Esophagus (tissue), 2 donors: ENCODE data around the gene GNG10. TPM values are rescaled to one million over a fixed set of nuclear protein-coding genes. Genes with fewer than 3 reads are reported as not detected.

Source experiments
- H3K27ac ChIP-seq, 2 donors: one replicate each; pipeline ENCODE4 v1.5.1; 2013; ENCODE audit warnings: low read depth in 2 of 2, mild to moderate bottlenecking in 2 of 2, inconsistent platforms in 1 of 2, low read length in 1 of 2, moderate library complexity in 1 of 2
- H3K27me3 ChIP-seq, 2 donors: one replicate each; pipeline ENCODE4 v1.6.1; 2013; ENCODE audit warnings: low read length in 2 of 2, control low read depth in 1 of 2, mild to moderate bottlenecking in 1 of 2; ENCODE audit not compliant: insufficient read depth in 2 of 2, control insufficient read depth in 1 of 2
- H3K36me3 ChIP-seq, 2 donors: one replicate each; pipeline ENCODE4 v1.6.1; 2013; ENCODE audit warnings: low read length in 1 of 2; ENCODE audit not compliant: control insufficient read depth in 2 of 2, insufficient read depth in 2 of 2
- H3K4me1 ChIP-seq, 2 donors: one replicate each; pipeline ENCODE4 v1.6.1; 2013; ENCODE audit warnings: low read length in 1 of 2; ENCODE audit not compliant: control insufficient read depth in 2 of 2, insufficient read depth in 2 of 2
- H3K4me3 ChIP-seq, 2 donors: one replicate each; pipeline ENCODE4 v1.5.1; 2013; ENCODE audit warnings: low read length in 2 of 2, mild to moderate bottlenecking in 2 of 2, low read depth in 1 of 2, moderate library complexity in 1 of 2
- H3K9me3 ChIP-seq, 2 donors: one replicate each; pipeline ENCODE4 v1.6.1; 2013; ENCODE audit warnings: mild to moderate bottlenecking in 2 of 2, low read depth in 1 of 2, low read length in 1 of 2, moderate library complexity in 1 of 2; ENCODE audit not compliant: control insufficient read depth in 2 of 2, insufficient read depth in 1 of 2
- WGBS, 2 donors: extraction: QIAGEN DNeasy Blood & Tissue Kit; methylation state at CpG; one replicate each; pipeline ENCODE4 v1.1.7; 2013; 5-methylcytosine and 5-hydroxymethylcytosine counted together
- polyA plus RNA-seq, 2 donors: library from polyadenylated mRNA; stranded (reverse); fragments of 200-250 nt; gene quantifications; one replicate each; pipeline ENCODE4 v1.2.3, GENCODE V29; 2013
- donor health status: healthy with polysubstance abuse.
- donor health status: Bipolar disorder and iron deficiency.

The GNG10 gene
- polyA plus RNA-seq, 2 donors = 12.4 to 13.9 TPM

DNA sequence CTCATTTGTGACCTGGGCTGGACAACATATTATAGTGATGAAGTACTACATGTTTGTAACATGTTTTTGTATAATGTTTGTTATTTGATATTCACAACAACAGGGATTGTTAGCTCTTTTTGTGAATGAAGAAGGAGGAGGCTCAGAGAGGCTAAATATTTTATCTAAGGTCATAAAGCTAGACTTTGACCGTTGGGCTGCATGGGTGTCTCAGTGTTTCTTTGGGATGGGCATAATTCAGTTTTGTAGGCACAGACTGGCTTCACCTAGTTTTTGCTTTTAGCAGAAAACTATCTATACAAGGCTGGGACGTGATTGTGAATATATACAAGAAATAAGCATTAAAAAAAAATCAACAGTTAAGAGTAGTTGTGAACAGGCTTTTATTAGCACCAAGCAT lies 15.0 kb upstream of the GNG10 start:
- no peaks in the 10 kb centered on the region for H3K36me3 ChIP-seq
- H3K4me1 ChIP-seq = no peaks in the 10 kb centered on the region
- H3K4me3 ChIP-seq = no peak overlapping the region
- no peak overlapping the region for H3K27ac ChIP-seq
- H3K9me3 ChIP-seq = no peaks in the 10 kb centered on the region
- H3K27me3 ChIP-seq = no peaks in the 10 kb centered on the region
- WGBS, 2 donors = 78 to 89% methylated on average over 2 of the region's 2 CpGs

GRCh38 chr9:111648066-111648465 lies 13.3 kb upstream of the GNG10 start:
- Histone ChIP-seq H3K27ac (no peak overlapping the region), H3K4me1 (no peaks in the 10 kb centered on the region), H3K36me3 (no peaks in the 10 kb centered on the region), H3K9me3 (no peaks in the 10 kb centered on the region), H3K4me3 (no peak overlapping the region), H3K27me3 (no peaks in the 10 kb centered on the region)
- WGBS, 2 donors = 83 to 84% methylated on average over 4 of the region's 4 CpGs

GRCh38 chr9:111649016-111649415 lies 12.4 kb upstream of the GNG10 start:
- Histone ChIP-seq H3K9me3 (no peaks in the 10 kb centered on the region), H3K4me1 (no peaks in the 10 kb centered on the region), H3K4me3 (no peak overlapping the region), H3K36me3 (no peaks in the 10 kb centered on the region), H3K27ac (no peak overlapping the region), H3K27me3 (no peaks in the 10 kb centered on the region)
- 80 to 96% methylated on average over 4 of the region's 4 CpGs for WGBS, 2 donors

GRCh38 chr9:111657051-111657450 lies 4.4 kb upstream of the GNG10 start:
- 63 to 80% methylated on average over 6 of the region's 6 CpGs for WGBS, 2 donors
- Histone ChIP-seq H3K9me3 (no peaks in the 10 kb centered on the region), H3K4me1 (no peaks in the 10 kb centered on the region), H3K27ac (no peak overlapping the region), H3K4me3 (no peak overlapping the region), H3K36me3 (no peaks in the 10 kb centered on the region), H3K27me3 (no peaks in the 10 kb centered on the region)

DNA sequence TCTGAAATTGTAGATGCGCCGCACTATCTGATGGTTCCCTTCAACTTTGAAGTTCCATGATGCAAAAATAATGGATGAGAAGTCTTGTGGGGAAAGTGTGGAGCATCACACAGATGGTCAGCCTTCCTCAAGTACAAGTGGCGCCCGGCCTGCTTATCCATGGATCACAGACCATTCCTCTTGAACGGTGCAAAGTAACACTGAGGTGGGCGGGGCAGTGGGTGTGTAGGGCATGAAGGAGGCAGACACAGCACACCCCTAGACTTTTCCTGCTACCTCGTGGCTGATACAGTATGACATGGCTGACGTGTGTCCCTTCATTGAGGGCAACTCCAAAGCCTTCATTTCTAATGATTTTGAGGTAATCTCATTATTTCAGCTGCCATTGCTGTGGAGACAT lies 2.5 kb upstream of the GNG10 start:
- Histone ChIP-seq H3K9me3 (no peaks in the 10 kb centered on the region), H3K36me3 (no peaks in the 10 kb centered on the region), H3K27me3 (no peaks in the 10 kb centered on the region), H3K4me3 (no peak overlapping the region), H3K4me1 (peaks cover 0 to 6% of the 10 kb centered on the region in 2 donors), H3K27ac (no peak overlapping the region)
- WGBS, 2 donors = 64 to 66% methylated on average over 8 of the region's 8 CpGs

- Histone ChIP-seq H3K4me3 (no peak overlapping the region), H3K9me3 (no peaks in the 10 kb centered on the region), H3K27ac (no peak overlapping the region), H3K36me3 (no peaks in the 10 kb centered on the region), H3K27me3 (no peaks in the 10 kb centered on the region), H3K4me1 (peaks cover 0 to 6% of the 10 kb centered on the region in 2 donors)
- WGBS, 2 donors = 92 to 93% methylated on average over 3 of the region's 3 CpGs
Observed at GRCh38 chr9:111659691-111660090, 1.7 kb upstream of the GNG10 start.

- no peaks in the 10 kb centered on the region for H3K9me3 ChIP-seq
- 0 to 1% methylated on average over 49 to 57 of the region's 57 CpGs for WGBS, 2 donors
- H3K4me3 ChIP-seq = peak overlapping the region; percentile 72 to 77
- peak overlapping the region; percentile 59 to 79 for H3K27ac ChIP-seq
- peaks cover 0 to 3% of the 10 kb centered on the region in 2 donors for H3K36me3 ChIP-seq
- peaks cover 0 to 6% of the 10 kb centered on the region in 2 donors for H3K4me1 ChIP-seq
- H3K27me3 ChIP-seq = no peaks in the 10 kb centered on the region
Observed at GRCh38 chr9:111661802-111662521, 557 bp downstream of the GNG10 start.

GRCh38 chr9:111662576-111663300 lies 1.3 kb downstream of the GNG10 start:
- WGBS, 2 donors = 25 to 27% methylated on average over 7 of the region's 7 CpGs

DNA sequence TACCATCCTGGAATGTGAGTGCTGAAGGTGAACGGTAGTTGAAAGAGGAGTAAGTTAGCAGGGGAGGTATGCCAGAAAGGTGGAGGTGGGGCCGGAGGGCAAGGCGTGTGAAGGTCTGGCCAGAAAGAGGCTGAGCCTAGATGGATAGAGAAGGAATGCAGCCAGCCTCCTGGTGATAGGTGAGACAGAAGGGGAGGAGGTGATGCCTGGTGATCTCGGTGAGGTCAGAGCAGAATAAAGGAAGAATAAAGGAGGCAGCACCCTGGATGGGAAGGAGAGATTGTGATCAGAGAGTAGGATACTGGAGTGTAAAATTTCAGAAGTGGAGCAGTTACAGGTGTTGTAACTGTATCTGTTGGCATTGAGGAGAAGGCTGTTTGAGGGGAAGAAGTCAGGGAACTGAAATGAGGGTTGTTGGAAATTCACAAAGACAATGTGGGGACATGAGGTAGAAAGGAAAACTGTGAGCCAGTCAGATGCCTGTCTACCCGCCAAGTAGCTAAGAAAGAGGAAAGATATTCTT lies 2.0 kb downstream of the GNG10 start:
- 50 to 58% methylated on average over 5 of the region's 5 CpGs for WGBS, 2 donors
- peak overlapping the region in 1 of 2 donors; percentile 9 for H3K27ac ChIP-seq
- no peaks in the 10 kb centered on the region for H3K9me3 ChIP-seq
- peaks cover 0 to 3% of the 10 kb centered on the region in 2 donors for H3K36me3 ChIP-seq
- no peaks in the 10 kb centered on the region for H3K27me3 ChIP-seq
- H3K4me1 ChIP-seq = peaks cover 0 to 6% of the 10 kb centered on the region in 2 donors
- H3K4me3 ChIP-seq = no peak overlapping the region

More at GRCh38 chr9:111662576-111663300, 1.3 kb downstream of the GNG10 start:
- Histone ChIP-seq H3K27me3 (no peaks in the 10 kb centered on the region), H3K4me3 (peak overlapping the region; percentile 5 to 77), H3K27ac (peak overlapping the region in 1 of 2 donors; percentile 79), H3K36me3 (peaks cover 0 to 3% of the 10 kb centered on the region in 2 donors), H3K4me1 (peaks cover 0 to 6% of the 10 kb centered on the region in 2 donors), H3K9me3 (no peaks in the 10 kb centered on the region)
